ENCODE data around the gene PCSK9. TPM values are rescaled to one million over a fixed set of nuclear protein-coding genes. Genes with fewer than 3 reads are reported as not detected.

PCSK9 gene
- total RNA-seq, 2 experiments from 2014 or later: not detected

DNA sequence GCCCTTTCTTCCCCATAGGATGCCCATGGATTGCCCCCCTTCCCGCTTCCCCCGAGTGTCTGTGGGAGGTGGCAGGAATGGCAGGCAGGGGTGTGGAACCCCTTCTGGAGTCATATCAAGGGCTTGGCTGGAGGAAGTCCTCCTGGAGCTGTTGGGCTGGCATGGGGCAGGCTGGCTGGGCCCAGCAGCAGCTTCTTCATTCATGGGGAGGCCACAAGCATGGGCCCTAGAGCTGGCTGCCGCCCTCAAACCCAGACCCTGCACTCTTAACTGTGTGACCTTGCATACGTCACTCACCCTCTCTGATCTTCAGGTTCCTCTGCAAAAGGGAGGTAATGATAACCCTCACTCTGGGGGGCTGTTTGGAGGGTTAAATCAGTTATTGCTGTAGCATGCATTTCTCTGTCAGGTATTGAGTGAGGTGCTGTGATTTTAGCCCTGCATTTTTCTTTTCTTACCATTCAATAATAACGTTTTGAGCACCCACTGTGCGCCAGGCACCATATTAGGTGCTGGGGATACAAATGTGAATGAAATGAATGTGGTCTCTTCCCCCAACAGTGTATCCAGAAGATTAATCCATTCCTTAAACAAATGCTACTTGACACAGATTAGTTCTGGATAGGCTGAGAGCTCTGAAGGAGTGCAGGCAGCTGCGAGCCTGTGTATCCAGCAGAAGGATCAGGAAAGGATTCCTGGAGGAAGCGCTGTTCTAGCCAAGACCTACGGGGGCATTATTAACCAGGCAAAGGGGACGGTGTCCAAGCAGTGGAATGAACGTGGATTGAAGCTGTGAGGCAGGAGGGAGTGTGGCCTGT is 9.3 kb downstream of the PCSK9 start:
- ChIA-PET CTCF (interaction anchor here (1.1 to 1.9 kb wide), 2 partner anchors 15 to 27 kb away, joined by 3 to 5 read pairs; no protein-coding TSS in a partner anchor), POLR2A (no interaction called here)
- Mint-ChIP-seq H3K9me3 (no peaks in the 10 kb centered on the region), H3K27me3 (no peaks in the 10 kb centered on the region), H3K4me3 (no peak overlapping the region), H3K4me1 (ENCODE audit: low read depth) (no peaks in the 10 kb centered on the region), H3K27ac (no peak overlapping the region), H3K36me3 (no peaks in the 10 kb centered on the region)
- DNase-seq: no peak
- intact Hi-C loops (cut with micrococcal nuclease): no loop called here

DNA sequence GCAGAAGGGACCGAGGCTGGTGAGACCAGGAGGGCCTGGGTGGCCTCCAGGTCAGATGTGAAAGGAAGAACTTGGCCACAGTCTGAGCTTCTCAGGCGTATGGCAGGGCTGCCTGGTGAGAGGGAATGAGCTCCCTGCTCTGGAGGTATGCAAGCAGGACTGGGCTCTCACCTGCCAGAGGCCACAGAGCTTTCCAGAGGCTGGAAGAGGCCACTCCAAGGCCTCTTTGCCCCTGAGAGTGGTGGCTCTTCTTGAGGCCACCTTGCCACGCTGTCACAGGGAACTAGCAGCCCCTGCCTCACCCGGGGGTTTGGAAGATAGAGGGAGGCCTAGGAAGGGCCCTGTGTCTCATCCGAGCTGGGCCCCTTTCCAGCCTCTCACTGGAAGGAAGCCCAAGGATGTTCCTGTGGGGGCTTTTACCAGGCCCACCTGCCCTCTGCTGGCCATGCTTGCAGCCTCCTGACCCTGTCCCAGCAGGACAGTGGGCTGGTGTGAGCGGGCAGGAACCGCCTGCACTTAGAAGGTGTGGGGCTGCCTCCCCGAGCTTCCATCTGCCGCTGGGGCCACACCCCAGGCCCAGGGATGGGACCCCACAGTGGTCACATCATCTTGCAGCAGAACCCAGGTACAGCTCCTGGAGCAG is 10.0 kb downstream of the PCSK9 start:
- H3K27ac Mint-ChIP-seq: no peak overlapping the region
- H3K9me3 Mint-ChIP-seq: no peaks in the 10 kb centered on the region
- intact Hi-C loops (cut with micrococcal nuclease): no loop called here
- CTCF ChIA-PET: interaction anchor here (1.1 to 1.9 kb wide), 2 partner anchors 14 to 27 kb away, joined by 3 to 5 read pairs; no protein-coding TSS in a partner anchor
- POLR2A ChIA-PET: no interaction called here
- H3K27me3 Mint-ChIP-seq: no peaks in the 10 kb centered on the region
- H3K4me3 Mint-ChIP-seq: no peak overlapping the region
- no peaks in the 10 kb centered on the region for H3K36me3 Mint-ChIP-seq
- DNase-seq: no peak
- H3K4me1 Mint-ChIP-seq (ENCODE audit: low read depth): no peaks in the 10 kb centered on the region

DNA sequence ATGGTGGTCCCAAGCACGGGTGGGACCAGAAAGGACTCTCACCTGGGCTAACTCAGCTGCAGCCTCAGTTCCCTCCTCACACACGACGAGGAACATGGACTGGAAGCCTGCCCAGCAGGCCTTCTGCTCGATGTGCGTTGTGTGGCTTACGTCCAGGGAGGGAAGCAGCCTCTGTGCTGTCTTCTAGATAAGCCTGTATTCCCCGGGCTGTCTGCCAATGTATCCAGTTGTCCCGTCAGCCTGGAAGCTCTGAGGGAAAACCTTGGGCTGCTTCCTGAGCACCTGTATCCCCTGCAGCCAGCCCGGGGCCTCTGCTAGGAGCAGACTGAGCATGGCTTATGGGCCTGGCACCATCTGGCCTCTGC is 10.5 kb downstream of the PCSK9 start:
- Mint-ChIP-seq H3K4me3 (no peak overlapping the region), H3K4me1 (ENCODE audit: low read depth) (no peaks in the 10 kb centered on the region), H3K27me3 (no peaks in the 10 kb centered on the region), H3K9me3 (no peaks in the 10 kb centered on the region), H3K27ac (no peak overlapping the region), H3K36me3 (no peaks in the 10 kb centered on the region)
- no peak for DNase-seq
- intact Hi-C loops (cut with micrococcal nuclease): no loop called here
- POLR2A ChIA-PET: no interaction called here
- CTCF ChIA-PET: interaction anchor here (1.9 kb wide), 1 partner anchor 14 kb away, joined by 5 read pairs; no protein-coding TSS in a partner anchor

DNA sequence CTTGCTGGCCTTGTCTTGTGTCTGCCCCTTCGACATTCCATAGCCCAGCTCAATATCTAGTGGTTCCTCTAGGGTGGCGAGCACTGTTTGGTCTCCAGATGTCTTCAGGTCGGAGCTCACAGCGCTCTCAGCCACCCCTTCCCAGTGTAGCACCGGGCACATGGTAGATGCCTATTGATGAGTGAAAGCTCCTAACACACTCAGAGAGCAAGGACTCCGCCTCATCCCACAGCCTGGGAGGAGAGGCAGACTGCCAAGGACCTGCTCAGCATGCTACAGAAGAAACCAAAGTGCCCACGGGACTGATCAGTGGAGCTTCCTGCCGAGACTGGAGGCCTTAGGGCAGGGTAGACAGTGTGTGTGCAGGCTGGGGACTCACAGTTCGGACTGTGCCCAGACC is 10.9 kb downstream of the PCSK9 start:
- Mint-ChIP-seq H3K9me3 (no peaks in the 10 kb centered on the region), H3K4me3 (no peak overlapping the region), H3K27me3 (no peaks in the 10 kb centered on the region), H3K36me3 (no peaks in the 10 kb centered on the region), H3K27ac (no peak overlapping the region), H3K4me1 (ENCODE audit: low read depth) (no peaks in the 10 kb centered on the region)
- intact Hi-C loops (cut with micrococcal nuclease): no loop called here
- CTCF ChIA-PET: interaction anchor here (1.9 kb wide), 1 partner anchor 13 kb away, joined by 5 read pairs; no protein-coding TSS in a partner anchor
- POLR2A ChIA-PET: no interaction called here
- DNase-seq: no peak

DNA sequence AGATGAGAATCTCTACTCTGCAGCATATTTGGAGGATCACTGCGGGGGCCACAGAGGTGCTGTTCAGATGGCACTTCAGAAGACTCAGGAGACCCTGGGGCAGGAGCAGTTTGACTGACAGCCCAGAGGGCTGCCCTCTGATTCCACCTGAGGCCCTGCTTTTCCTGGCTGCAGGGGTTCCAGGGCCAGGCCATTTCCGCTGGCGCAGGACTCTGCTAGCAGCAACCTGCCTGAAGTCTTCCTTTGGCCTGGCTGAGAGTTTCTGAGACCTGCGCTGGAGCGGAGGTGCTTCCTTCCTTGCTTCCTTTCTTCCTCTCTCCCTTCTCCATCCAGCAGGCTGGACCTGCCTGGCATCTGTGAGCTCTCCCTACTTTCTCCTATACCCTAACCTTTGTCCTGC is 11.8 kb downstream of the PCSK9 start:
- intact Hi-C loops (cut with micrococcal nuclease): no loop called here
- no peak for DNase-seq
- POLR2A ChIA-PET: no interaction called here
- Mint-ChIP-seq H3K4me1 (ENCODE audit: low read depth) (no peaks in the 10 kb centered on the region), H3K4me3 (no peak overlapping the region), H3K27ac (no peak overlapping the region), H3K9me3 (no peaks in the 10 kb centered on the region), H3K27me3 (no peaks in the 10 kb centered on the region), H3K36me3 (no peaks in the 10 kb centered on the region)
- CTCF ChIA-PET: no interaction called here

DNA sequence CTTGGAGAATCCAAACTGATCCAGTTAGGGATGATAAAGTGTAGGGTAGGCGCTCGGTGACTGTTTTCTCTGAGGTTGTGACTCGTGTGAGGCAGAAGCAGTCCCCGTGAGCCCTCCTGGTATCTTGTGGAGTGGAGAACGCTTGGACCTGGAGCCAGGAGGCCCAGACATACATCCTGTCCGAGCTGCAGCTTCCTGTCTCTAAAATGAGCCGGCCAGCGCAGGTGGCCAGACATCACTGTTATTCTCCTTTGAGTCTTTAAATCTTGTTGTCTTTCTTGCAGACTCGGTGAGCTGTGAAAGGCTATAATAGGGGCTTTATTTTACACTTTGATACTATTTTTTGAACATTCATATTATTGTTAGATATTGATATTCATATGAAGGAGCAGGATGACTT is 12.3 kb downstream of the PCSK9 start:
- Mint-ChIP-seq H3K27ac (no peak overlapping the region), H3K36me3 (no peaks in the 10 kb centered on the region), H3K4me1 (ENCODE audit: low read depth) (no peaks in the 10 kb centered on the region), H3K9me3 (no peaks in the 10 kb centered on the region), H3K4me3 (no peak overlapping the region), H3K27me3 (no peaks in the 10 kb centered on the region)
- no peak for DNase-seq
- ChIA-PET CTCF (no interaction called here), POLR2A (no interaction called here)
- intact Hi-C loops (cut with micrococcal nuclease): no loop called here

DNA sequence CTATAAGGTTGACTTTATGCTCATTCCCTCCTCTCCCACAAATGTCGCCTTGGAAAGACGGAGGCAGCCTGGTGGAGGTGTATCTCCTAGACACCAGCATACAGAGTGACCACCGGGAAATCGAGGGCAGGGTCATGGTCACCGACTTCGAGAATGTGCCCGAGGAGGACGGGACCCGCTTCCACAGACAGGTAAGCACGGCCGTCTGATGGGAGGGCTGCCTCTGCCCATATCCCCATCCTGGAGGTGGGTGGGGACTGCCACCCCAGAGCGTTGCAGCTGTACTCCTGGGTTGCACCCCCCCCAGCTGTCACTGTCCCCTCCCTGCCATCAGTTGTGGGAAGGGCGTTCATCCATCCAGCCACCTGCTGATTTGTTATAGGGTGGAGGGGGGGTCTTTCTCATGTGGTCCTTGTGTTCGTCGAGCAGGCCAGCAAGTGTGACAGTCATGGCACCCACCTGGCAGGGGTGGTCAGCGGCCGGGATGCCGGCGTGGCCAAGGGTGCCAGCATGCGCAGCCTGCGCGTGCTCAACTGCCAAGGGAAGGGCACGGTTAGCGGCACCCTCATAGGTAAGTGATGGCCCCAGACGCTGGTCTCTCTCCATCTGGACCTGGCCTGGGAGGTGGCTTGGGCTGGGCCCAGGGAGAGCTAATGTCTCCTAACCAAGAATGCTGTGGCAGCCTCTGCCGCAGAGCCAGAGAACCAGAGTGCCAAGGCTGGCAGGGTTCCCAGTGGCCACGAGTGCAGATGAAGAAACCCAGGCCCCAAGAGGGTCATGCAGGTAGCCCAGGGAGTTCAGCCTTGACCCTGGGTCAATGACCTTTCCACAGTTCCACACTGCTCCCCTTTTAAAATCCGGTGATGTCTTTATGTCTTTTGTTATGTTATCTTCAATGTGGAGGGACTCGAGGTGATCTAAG is 13.1 kb downstream of the PCSK9 start:
- no peak overlapping the region for H3K4me3 Mint-ChIP-seq
- no peaks in the 10 kb centered on the region for H3K4me1 Mint-ChIP-seq (ENCODE audit: low read depth)
- no peaks in the 10 kb centered on the region for H3K27me3 Mint-ChIP-seq
- no peaks in the 10 kb centered on the region for H3K36me3 Mint-ChIP-seq
- ChIA-PET CTCF (no interaction called here), POLR2A (no interaction called here)
- H3K9me3 Mint-ChIP-seq: no peaks in the 10 kb centered on the region
- intact Hi-C loops (cut with micrococcal nuclease): no loop called here
- H3K27ac Mint-ChIP-seq: no peak overlapping the region
- no peak for DNase-seq

DNA sequence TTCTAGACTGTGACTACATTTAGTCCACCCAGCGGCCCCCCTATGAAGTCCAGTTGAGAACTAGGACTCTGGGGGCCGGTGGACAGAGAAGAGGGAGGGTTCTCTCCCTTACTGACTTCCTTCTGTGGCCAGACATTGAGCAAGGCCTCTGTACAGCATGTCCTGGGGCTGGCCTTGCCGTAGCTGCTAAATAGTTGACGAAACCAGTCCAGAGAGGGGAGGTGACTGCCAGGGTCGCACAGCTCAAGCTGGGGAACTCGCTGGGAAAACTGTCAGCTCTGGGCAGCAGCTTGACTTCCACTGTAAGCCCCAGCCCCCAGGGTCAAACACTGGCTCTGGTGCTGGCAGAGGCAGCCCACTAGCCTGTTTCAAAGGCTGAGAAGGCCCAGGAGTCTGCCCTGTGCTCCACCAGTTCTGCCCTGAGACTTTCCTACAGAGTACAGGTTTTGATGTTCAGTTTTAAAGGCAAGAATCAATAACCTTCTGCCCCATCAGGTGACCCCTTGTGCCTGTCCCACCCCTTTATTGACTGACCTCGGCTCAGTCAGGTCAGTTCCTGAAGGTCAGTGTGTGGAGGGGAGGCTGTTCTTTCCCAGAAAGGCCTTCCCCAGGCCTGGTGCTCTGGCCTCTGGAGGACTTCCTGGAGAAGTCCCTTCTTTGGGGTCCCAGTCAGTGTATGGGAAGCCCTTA is 14.1 kb downstream of the PCSK9 start:
- Mint-ChIP-seq H3K9me3 (no peaks in the 10 kb centered on the region), H3K4me3 (no peak overlapping the region), H3K36me3 (no peaks in the 10 kb centered on the region), H3K4me1 (ENCODE audit: low read depth) (no peaks in the 10 kb centered on the region), H3K27me3 (no peaks in the 10 kb centered on the region), H3K27ac (no peak overlapping the region)
- ChIA-PET POLR2A (no interaction called here), CTCF (no interaction called here)
- intact Hi-C loops (cut with micrococcal nuclease): no loop called here
- DNase-seq: no peak

DNA sequence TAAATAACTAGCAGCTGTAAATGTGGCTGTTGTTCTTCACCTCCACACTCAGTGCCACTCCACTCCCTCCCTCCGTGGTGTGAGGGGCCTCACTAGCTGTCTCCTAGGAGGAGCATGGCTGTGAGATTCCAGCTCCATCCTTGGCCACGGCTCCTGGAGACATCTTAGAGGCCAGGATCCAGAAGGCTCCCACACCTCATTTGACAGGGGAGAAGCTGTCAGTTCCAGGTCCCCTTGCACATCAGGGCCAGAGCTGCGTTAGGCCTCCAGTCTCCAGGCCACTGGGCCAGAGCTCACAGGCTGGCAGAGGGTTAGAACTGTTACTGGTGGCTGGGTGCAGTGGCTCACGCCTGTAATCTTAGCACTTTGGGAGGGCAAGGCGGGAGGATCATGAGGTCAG is 15.0 kb downstream of the PCSK9 start:
- Mint-ChIP-seq H3K36me3 (no peaks in the 10 kb centered on the region), H3K9me3 (no peaks in the 10 kb centered on the region), H3K4me3 (no peak overlapping the region), H3K27me3 (no peaks in the 10 kb centered on the region), H3K27ac (no peak overlapping the region), H3K4me1 (ENCODE audit: low read depth) (no peaks in the 10 kb centered on the region)
- ChIA-PET POLR2A (no interaction called here), CTCF (no interaction called here)
- intact Hi-C loops (cut with micrococcal nuclease): no loop called here
- no peak for DNase-seq

DNA sequence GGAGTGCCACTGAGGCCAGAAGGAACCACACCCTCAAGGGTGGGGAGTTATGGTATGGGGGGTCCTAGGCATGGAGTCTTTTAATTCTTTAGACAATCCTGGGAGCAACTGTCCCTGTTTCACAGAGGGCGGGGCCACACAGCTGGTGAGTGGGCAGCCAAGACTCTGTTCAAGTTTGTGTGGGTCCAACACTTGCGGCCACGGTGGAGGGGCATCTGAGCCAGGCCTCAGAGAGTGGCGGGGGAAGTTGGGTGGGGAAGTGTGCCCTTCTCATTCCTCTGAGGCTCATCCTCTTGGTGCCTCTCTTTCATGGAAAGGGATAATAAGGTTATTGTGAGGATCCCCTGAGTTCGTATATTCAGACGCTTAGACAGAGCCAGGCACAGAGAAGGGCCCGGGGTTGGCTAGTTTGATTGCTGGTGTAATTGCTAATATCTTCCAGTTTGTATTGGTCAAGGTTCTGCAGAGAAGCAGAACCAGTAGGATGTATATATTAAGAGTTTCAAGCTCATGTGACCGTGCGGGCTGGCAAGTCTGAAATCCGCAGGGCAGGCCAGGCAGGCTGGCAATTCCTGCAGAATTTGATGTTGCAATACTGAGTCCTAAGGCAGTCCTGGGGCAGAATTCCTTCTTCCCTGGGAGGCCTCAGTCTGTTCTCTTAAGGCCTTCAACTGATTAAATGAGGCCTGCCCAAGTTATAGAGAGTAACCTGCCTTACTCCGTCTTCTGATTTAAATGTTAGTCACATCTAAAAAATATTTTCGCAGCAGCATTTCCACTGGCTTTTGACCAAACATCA is 15.9 kb downstream of the PCSK9 start:
- ChIA-PET POLR2A (no interaction called here), CTCF (no interaction called here)
- intact Hi-C loops (cut with micrococcal nuclease): no loop called here
- Mint-ChIP-seq H3K27me3 (no peaks in the 10 kb centered on the region), H3K36me3 (no peaks in the 10 kb centered on the region), H3K27ac (no peak overlapping the region), H3K4me1 (ENCODE audit: low read depth) (no peaks in the 10 kb centered on the region), H3K9me3 (no peaks in the 10 kb centered on the region), H3K4me3 (no peak overlapping the region)
- DNase-seq: no peak

DNA sequence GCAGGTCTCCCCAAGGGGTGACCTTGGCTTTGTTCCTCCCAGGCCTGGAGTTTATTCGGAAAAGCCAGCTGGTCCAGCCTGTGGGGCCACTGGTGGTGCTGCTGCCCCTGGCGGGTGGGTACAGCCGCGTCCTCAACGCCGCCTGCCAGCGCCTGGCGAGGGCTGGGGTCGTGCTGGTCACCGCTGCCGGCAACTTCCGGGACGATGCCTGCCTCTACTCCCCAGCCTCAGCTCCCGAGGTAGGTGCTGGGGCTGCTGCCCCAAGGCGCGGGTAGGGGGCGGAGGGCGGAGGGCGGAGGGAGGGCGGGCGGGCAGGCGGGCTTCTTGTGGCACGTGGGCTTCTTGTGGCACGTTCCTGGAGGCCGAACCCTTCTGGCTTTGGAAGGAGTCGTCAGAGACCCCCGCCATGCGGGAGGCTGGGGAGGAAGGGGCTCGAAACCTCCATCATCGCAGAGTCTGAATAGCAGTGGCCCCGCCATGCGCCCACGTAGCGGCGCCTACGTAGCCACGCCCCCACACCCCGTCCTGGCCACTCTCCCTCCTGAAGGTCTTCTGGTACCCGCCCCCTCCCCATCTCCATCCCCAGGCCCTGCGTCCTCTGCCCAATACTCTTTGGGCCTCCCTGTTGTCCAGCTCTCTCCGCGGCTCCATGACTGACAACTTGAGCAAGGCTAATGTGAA is 16.7 kb downstream of the PCSK9 start:
- Mint-ChIP-seq H3K9me3 (no peaks in the 10 kb centered on the region), H3K27ac (no peak overlapping the region), H3K4me1 (ENCODE audit: low read depth) (peaks cover 7% of the 10 kb centered on the region), H3K4me3 (no peak overlapping the region), H3K27me3 (no peaks in the 10 kb centered on the region), H3K36me3 (no peaks in the 10 kb centered on the region)
- ChIA-PET CTCF (no interaction called here), POLR2A (no interaction called here)
- intact Hi-C loops (cut with micrococcal nuclease): no loop called here
- no peak for DNase-seq
